Activated naive CD4-positive, alpha-beta T cell treated with anti-CD3 and anti-CD28 coated beads, Interleukin-2, amount 50 U/mL, for 24 hours (primary cell): ENCODE results near the gene AATK.

Experiments
- H3K27ac Mint-ChIP-seq: one replicate; pipeline ENCODE4 v1.8.0; 2021; ENCODE audit warnings: mild to moderate bottlenecking, mixed read lengths
- H3K27me3 Mint-ChIP-seq: one replicate; pipeline ENCODE4 v1.8.0; 2021; ENCODE audit warnings: mixed read lengths
- H3K36me3 Mint-ChIP-seq: one replicate; pipeline ENCODE4 v1.8.0; 2021; ENCODE audit warnings: mixed read lengths
- H3K4me1 Mint-ChIP-seq: one replicate; pipeline ENCODE4 v1.8.0; 2021; ENCODE audit warnings: mixed read lengths
- H3K4me3 Mint-ChIP-seq: one replicate; pipeline ENCODE4 v1.8.0; 2021; ENCODE audit warnings: mild to moderate bottlenecking, mixed read lengths
- H3K9me3 Mint-ChIP-seq: one replicate; pipeline ENCODE4 v1.8.0; 2021; ENCODE audit warnings: mixed read lengths

AATK gene

DNA sequence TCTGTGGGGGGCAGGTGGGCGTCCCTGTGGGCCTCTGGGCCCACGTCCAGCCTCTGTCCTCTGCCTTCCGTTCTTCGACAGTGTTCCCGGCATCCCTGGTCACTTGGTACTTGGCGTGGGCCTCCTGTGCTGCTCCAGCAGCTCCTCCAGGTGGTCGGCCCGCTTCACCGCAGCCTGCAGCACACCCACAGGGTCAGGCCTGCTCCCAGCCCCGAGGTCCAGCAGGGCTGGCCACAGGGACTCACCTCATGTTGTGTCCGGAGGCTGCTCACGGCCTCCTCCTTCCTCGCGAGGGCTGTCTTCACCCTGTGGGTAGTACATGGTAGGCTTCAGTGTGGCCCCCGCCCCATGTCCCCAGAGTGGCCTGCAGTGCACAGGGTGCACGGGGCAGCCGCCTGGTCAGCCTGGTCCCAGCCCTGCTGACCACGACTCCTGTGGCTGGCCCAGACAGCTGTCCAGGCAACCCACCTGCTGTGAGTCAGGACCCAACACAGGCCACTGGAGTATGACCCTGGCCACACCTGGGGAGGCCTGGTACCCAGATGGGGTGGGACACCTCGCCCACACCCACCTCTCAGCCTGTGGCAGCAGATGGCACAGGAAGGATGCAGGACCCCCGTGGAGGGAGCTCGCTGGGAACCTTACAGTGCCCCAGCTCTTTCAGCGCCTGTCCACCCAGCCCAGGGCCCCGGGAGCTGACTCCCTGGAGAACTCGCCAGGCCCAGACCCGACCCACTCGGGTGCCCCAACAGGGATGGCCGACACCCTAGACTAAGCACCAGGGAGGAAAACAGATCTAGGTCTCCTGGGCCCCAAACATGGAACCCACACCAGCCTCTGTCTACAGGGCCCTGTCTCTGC lies 23.9 kb upstream of the AATK start:
- no peaks in the 10 kb centered on the region for H3K9me3 Mint-ChIP-seq
- H3K4me1 Mint-ChIP-seq, result no peaks in the 10 kb centered on the region
- no peak overlapping the region for H3K27ac Mint-ChIP-seq
- H3K36me3 Mint-ChIP-seq, result no peaks in the 10 kb centered on the region
- H3K27me3 Mint-ChIP-seq, result no peaks in the 10 kb centered on the region
- no peak overlapping the region for H3K4me3 Mint-ChIP-seq

DNA sequence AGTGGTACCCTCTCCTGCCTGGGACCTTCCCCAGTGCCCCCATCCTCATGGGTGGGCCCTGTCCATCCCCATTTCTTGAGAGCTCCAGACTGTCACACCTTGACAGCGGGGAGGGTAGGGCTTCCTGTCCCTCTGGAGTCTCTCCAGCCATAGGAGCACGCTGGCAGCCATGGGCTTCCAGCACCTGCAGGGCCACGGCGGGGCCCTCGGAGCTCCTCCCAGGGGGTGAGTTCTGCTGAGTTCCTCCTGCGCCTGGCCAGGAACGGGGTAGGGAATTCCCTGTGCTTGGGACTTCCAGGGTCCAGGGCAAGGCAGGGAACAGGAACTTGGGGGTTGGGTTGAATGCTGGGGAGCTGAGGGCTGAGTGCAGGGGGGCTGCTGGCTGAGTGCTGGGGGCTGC lies 23.0 kb upstream of the AATK start:
- H3K27me3 Mint-ChIP-seq, result no peaks in the 10 kb centered on the region
- H3K4me1 Mint-ChIP-seq, result no peaks in the 10 kb centered on the region
- H3K27ac Mint-ChIP-seq, result no peak overlapping the region
- H3K9me3 Mint-ChIP-seq, result no peaks in the 10 kb centered on the region
- H3K4me3 Mint-ChIP-seq, result no peak overlapping the region
- no peaks in the 10 kb centered on the region for H3K36me3 Mint-ChIP-seq

- no peaks in the 10 kb centered on the region for H3K36me3 Mint-ChIP-seq
- no peak overlapping the region for H3K27ac Mint-ChIP-seq
- no peaks in the 10 kb centered on the region for H3K9me3 Mint-ChIP-seq
- no peaks in the 10 kb centered on the region for H3K27me3 Mint-ChIP-seq
- H3K4me1 Mint-ChIP-seq, result no peaks in the 10 kb centered on the region
- no peak overlapping the region for H3K4me3 Mint-ChIP-seq
Observed at GRCh38 chr17:81188491-81188840, 22.4 kb upstream of the AATK start.

- H3K27ac Mint-ChIP-seq, result no peak overlapping the region
- H3K36me3 Mint-ChIP-seq, result no peaks in the 10 kb centered on the region
- no peaks in the 10 kb centered on the region for H3K27me3 Mint-ChIP-seq
- H3K9me3 Mint-ChIP-seq, result no peaks in the 10 kb centered on the region
- no peak overlapping the region for H3K4me3 Mint-ChIP-seq
- H3K4me1 Mint-ChIP-seq, result no peaks in the 10 kb centered on the region
Observed at GRCh38 chr17:81187586-81188490, 21.8 kb upstream of the AATK start.

GRCh38 chr17:81187120-81187519 lies 21.1 kb upstream of the AATK start:
- Mint-ChIP-seq H3K27me3 (no peaks in the 10 kb centered on the region), H3K9me3 (no peaks in the 10 kb centered on the region), H3K4me1 (no peaks in the 10 kb centered on the region), H3K4me3 (no peak overlapping the region), H3K27ac (no peak overlapping the region), H3K36me3 (no peaks in the 10 kb centered on the region)

GRCh38 chr17:81186203-81186602 lies 20.2 kb upstream of the AATK start:
- Mint-ChIP-seq H3K9me3 (no peaks in the 10 kb centered on the region), H3K27ac (no peak overlapping the region), H3K4me3 (no peak overlapping the region), H3K27me3 (no peaks in the 10 kb centered on the region), H3K36me3 (no peaks in the 10 kb centered on the region), H3K4me1 (no peaks in the 10 kb centered on the region)

- Mint-ChIP-seq H3K36me3 (no peaks in the 10 kb centered on the region), H3K9me3 (no peaks in the 10 kb centered on the region), H3K4me3 (no peak overlapping the region), H3K27ac (no peak overlapping the region), H3K27me3 (no peaks in the 10 kb centered on the region), H3K4me1 (no peaks in the 10 kb centered on the region)
Observed at GRCh38 chr17:81184555-81184954, 18.5 kb upstream of the AATK start.

GRCh38 chr17:81183807-81184206 lies 17.8 kb upstream of the AATK start:
- Mint-ChIP-seq H3K9me3 (no peaks in the 10 kb centered on the region), H3K4me1 (no peaks in the 10 kb centered on the region), H3K4me3 (no peak overlapping the region), H3K27me3 (no peaks in the 10 kb centered on the region), H3K36me3 (no peaks in the 10 kb centered on the region), H3K27ac (no peak overlapping the region)

DNA sequence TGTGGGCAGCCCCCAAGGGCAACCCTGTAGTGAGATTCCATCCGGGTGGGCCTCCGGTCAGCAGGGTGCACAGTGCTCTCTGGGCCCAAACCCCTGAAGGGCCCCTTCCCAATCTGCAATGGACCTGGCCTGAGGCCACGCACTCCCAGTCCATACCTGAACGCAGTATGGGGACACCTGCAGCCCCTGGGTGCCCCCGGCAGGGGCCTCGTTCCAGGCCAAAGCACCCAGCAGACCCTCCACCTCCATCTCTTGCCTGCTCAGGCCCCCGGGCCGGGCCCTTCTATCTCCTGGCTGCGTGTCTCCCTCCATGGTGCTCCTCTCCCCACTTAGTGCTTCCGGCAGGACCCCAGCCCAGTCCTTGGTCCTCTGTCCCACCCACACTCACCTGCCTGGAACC lies 17.3 kb upstream of the AATK start:
- no peaks in the 10 kb centered on the region for H3K4me1 Mint-ChIP-seq
- no peaks in the 10 kb centered on the region for H3K36me3 Mint-ChIP-seq
- no peaks in the 10 kb centered on the region for H3K9me3 Mint-ChIP-seq
- no peak overlapping the region for H3K27ac Mint-ChIP-seq
- no peak overlapping the region for H3K4me3 Mint-ChIP-seq
- H3K27me3 Mint-ChIP-seq, result no peaks in the 10 kb centered on the region

DNA sequence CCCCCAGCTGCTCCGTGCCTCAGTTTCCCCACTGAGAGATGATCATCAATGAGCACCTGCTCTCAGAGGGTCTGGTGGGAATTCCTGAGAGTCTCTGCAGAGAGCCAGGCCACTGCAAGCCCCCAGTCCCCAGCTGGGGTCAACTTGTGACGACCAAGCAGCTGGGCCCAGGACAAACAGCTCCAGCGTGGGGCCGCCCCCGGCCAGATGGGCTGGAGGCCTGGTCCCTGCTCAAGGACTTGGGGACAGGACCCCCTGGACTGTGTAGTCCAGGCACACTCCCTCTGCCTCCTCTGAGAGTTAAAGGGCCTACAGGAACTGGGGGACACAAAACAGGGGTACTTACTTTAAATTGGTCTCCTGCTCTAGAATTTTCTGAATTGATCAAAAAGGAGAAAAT lies 16.6 kb upstream of the AATK start:
- Mint-ChIP-seq H3K36me3 (no peaks in the 10 kb centered on the region), H3K27me3 (no peaks in the 10 kb centered on the region), H3K9me3 (no peaks in the 10 kb centered on the region), H3K4me3 (no peak overlapping the region), H3K4me1 (no peaks in the 10 kb centered on the region), H3K27ac (no peak overlapping the region)

DNA sequence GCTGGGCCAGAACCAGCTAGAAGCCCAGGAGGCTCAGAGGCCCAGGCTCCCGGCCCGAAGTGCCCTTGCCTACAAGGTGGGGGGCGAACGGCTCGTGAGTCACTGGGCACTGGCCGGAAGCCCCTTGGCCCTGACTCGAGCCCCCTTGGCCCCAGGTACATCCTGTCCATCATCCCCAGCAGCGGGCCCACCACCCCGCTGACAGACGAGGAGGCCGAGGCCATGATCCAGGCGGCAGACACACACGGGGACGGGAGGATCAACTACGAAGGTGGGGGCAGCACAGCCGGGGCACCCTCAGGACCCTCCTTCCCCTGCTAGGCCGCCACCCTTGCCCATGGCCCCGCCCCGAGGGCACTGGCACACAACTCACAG lies 15.8 kb upstream of the AATK start:
- Mint-ChIP-seq H3K9me3 (no peaks in the 10 kb centered on the region), H3K36me3 (no peaks in the 10 kb centered on the region), H3K4me1 (no peaks in the 10 kb centered on the region), H3K27me3 (no peaks in the 10 kb centered on the region), H3K27ac (no peak overlapping the region), H3K4me3 (no peak overlapping the region)

GRCh38 chr17:81180836-81181810 lies 15.1 kb upstream of the AATK start:
- Mint-ChIP-seq H3K27ac (no peak overlapping the region), H3K9me3 (no peaks in the 10 kb centered on the region), H3K36me3 (no peaks in the 10 kb centered on the region), H3K4me3 (no peak overlapping the region), H3K27me3 (no peaks in the 10 kb centered on the region), H3K4me1 (no peaks in the 10 kb centered on the region)

- Mint-ChIP-seq H3K4me3 (no peak overlapping the region), H3K27me3 (no peaks in the 10 kb centered on the region), H3K27ac (no peak overlapping the region), H3K4me1 (no peaks in the 10 kb centered on the region), H3K9me3 (no peaks in the 10 kb centered on the region), H3K36me3 (no peaks in the 10 kb centered on the region)
Observed at GRCh38 chr17:81179861-81180260, 13.8 kb upstream of the AATK start.

GRCh38 chr17:81179220-81179619 lies 13.2 kb upstream of the AATK start:
- Mint-ChIP-seq H3K27ac (no peak overlapping the region), H3K4me3 (no peak overlapping the region), H3K27me3 (no peaks in the 10 kb centered on the region), H3K36me3 (no peaks in the 10 kb centered on the region), H3K9me3 (no peaks in the 10 kb centered on the region), H3K4me1 (no peaks in the 10 kb centered on the region)
